Uterus (tissue), 2 donors: Measurements from ENCODE around the gene MCM6.

Experiments used
- CTCF ChIP-seq, 4 experiments: fragments of 200-600 bp in 2 of 4; fragments of 450-650 bp in 2 of 4; sonication (generic) in 2 of 4; IDR thresholded peaks; one replicate each; pipeline ENCODE4 v1.5.1; 2016 to 2019; ENCODE audit warnings: antibody characterized with exemption in 4 of 4, mild to moderate bottlenecking in 2 of 4, moderate library complexity in 1 of 4
- POLR2A ChIP-seq, 2 donors: fragments of 450-650 bp; IDR thresholded peaks; one replicate each; pipeline ENCODE4 v1.6.1; 2016; ENCODE audit warnings: antibody characterized with exemption in 2 of 2, mild to moderate bottlenecking in 1 of 2, moderate library complexity in 1 of 2

DNA sequence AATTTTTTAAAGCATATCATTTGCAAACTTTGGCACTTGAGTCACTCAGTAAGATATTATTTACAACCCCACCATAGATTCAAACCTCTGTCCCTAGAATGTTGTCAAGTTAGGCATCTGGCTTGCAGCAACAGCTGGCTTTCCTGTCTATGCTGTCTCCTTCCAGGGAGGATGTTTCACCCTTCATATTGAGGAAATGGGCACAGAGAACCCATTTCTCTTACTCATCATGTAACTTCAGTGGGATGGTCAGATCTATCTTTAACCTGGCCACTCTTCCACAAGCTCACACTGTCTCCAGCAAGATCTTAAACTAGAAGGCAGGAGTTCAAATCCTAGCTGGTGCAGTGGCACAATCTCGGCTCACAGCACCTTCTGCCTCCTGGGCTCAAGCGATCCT is 55.1 kb downstream of the MCM6 start:
- TF ChIP-seq CTCF (IDR thresholded peaks at IDR 0.05), result no peak
- no peak for TF ChIP-seq POLR2A (IDR thresholded peaks at IDR 0.05)
